ENCODE data around the gene CREB3L4. TPM values are rescaled to one million over a fixed set of nuclear protein-coding genes. Genes with fewer than 3 reads are reported as not detected.

Gene CREB3L4
- total and polyA plus RNA-seq, 2 donors (not counting 3 experiments of a cell fraction or from before 2014, with no cell fraction given), result 8.1 to 12.1 TPM

DNA sequence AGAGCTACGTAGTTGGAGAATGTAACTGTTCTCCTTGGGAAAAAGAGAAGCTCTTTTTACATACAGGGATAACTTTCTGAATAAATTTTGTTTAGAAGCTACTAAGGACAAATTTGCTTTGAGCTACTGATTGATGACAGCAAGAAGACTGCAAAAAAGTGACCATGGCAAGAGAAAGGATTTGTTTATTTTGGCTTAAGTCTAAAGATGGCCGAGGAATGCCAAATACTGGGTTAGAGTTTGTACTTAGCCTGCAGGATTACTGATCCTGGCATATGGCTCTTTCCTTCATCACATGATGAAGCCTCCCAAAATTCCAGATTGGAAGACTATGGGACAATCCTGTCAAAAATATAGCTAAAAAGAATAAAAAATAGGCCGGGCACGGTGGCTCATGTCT lies 51.6 kb downstream of the CREB3L4 start:
- no peaks in the 10 kb centered on the region for H3K4me1 ChIP-seq (ENCODE audit: control insufficient read depth, extremely low read depth, insufficient read depth, low read length)
- no peaks in the 10 kb centered on the region for H3K79me2 ChIP-seq (ENCODE audit: control insufficient read depth, insufficient read depth, low read length)
- dilution Hi-C loops (cut with MboI; ENCODE audit: extremely low pct_ligation_motif_present, low sequenced_read_pairs), result no loop called here
- no peak overlapping the region for H3K4me2 ChIP-seq (ENCODE audit: insufficient read depth, low read length)
- FAIRE-seq, result no peak
- no peak overlapping the region for H3K9ac ChIP-seq (replicated peaks; ENCODE audit: extremely low read depth, insufficient read depth, low read length)
- no peaks in the 10 kb centered on the region for H3K9me1 ChIP-seq (replicated peaks; ENCODE audit: control insufficient read depth, extremely low read depth, insufficient read depth, low read length)
- ChIA-PET POLR2A (no interaction called here), CTCF (interaction anchor here (1.6 kb wide), 1 partner anchor 11 kb away, joined by 3 read pairs; no protein-coding TSS in a partner anchor)
- no peaks in the 10 kb centered on the region for H3K36me3 ChIP-seq (ENCODE audit: control insufficient read depth in 2 of 2, extremely low read depth in 1 of 2, insufficient read depth in 2 of 2, low read length in 2 of 2)
- no peak for DNase-seq (ENCODE audit: low read depth, low spot score)
- no peak overlapping the region for H3K27ac ChIP-seq (ENCODE audit: insufficient read depth, low read depth, low read length)
- no peaks in the 10 kb centered on the region for H4K20me1 ChIP-seq (replicated peaks; ENCODE audit: control insufficient read depth, extremely low read depth, insufficient read depth, low read length)
- no peaks in the 10 kb centered on the region for H3K9me3 ChIP-seq (replicated peaks; ENCODE audit: control insufficient read depth, insufficient read depth, low read length)
- H3K27me3 ChIP-seq (ENCODE audit: control insufficient read depth in 2 of 2, insufficient read depth in 2 of 2, low read length in 2 of 2), result no peaks in the 10 kb centered on the region
- H2AFZ ChIP-seq (ENCODE audit: low read depth, low read length), result no peak overlapping the region
- intact Hi-C loops (cut with micrococcal nuclease), result no loop called here
- H3K4me3 ChIP-seq (replicated peaks in 1 of 3; ENCODE audit: insufficient read depth in 1 of 3, low read depth in 1 of 3, low read length in 3 of 3), result no peak overlapping the region
- BruUV-seq (replicated peaks), result no TSS peak
- TF ChIP-seq MYC (IDR thresholded peaks at IDR 0.05; ENCODE audit: low read depth, low read length) (no peak), POLR2A (IDR thresholded peaks at IDR 0.05; ENCODE audit: low read depth, low read length) (no peak), GATA2 (IDR thresholded peaks at IDR 0.05; ENCODE audit: insufficient read depth, insufficient read length, low read depth, low read length) (no peak), FOS (IDR thresholded peaks at IDR 0.05; ENCODE audit: borderline replicate concordance, insufficient read depth, low read length) (no peak), JUN (IDR thresholded peaks at IDR 0.05; ENCODE audit: borderline replicate concordance, insufficient read depth, insufficient read length, low read depth) (no peak), POLR2AphosphoS5 (IDR thresholded peaks at IDR 0.05; ENCODE audit: insufficient read depth, low read depth, low read length) (no peak), EZH2 (IDR thresholded peaks at IDR 0.05; ENCODE audit: borderline replicate concordance, low read depth, low read length, severe bottlenecking) (no peak)
- TF ChIP-seq, protein P1, sequence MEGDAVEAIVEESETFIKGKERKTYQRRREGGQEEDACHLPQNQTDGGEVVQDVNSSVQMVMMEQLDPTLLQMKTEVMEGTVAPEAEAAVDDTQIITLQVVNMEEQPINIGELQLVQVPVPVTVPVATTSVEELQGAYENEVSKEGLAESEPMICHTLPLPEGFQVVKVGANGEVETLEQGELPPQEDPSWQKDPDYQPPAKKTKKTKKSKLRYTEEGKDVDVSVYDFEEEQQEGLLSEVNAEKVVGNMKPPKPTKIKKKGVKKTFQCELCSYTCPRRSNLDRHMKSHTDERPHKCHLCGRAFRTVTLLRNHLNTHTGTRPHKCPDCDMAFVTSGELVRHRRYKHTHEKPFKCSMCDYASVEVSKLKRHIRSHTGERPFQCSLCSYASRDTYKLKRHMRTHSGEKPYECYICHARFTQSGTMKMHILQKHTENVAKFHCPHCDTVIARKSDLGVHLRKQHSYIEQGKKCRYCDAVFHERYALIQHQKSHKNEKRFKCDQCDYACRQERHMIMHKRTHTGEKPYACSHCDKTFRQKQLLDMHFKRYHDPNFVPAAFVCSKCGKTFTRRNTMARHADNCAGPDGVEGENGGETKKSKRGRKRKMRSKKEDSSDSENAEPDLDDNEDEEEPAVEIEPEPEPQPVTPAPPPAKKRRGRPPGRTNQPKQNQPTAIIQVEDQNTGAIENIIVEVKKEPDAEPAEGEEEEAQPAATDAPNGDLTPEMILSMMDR (IDR thresholded peaks at IDR 0.05; ENCODE audit: extremely low read depth in 1 of 2, insufficient read depth in 1 of 2, low read depth in 1 of 2, low read length in 2 of 2), result no peak
- TF ChIP-seq, protein P2, sequence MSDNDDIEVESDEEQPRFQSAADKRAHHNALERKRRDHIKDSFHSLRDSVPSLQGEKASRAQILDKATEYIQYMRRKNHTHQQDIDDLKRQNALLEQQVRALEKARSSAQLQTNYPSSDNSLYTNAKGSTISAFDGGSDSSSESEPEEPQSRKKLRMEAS (IDR thresholded peaks at IDR 0.05; ENCODE audit: insufficient read depth, insufficient read length), result no peak

Measured in endothelial cell of umbilical vein (primary cell).